Neural crest cell (in vitro differentiated cells): ENCODE data around the gene COL16A1. TPM values are rescaled to one million over a fixed set of nuclear protein-coding genes. Genes with fewer than 3 reads are reported as not detected.

ENCODE experiments used
- DNase-seq: peaks from one replicate; pipeline ENCODE4 v3.0.0; 2021; ENCODE audit warnings: low read depth, mixed read lengths, low spot score
- H3K27ac Mint-ChIP-seq: one replicate; pipeline ENCODE4 v1.8.0; 2021; ENCODE audit warnings: mild to moderate bottlenecking, mixed read lengths; ENCODE audit not compliant: unreplicated experiment
- H3K27me3 Mint-ChIP-seq: 2 replicates; pipeline ENCODE4 v1.8.0; 2021; ENCODE audit warnings: low read depth, mild to moderate bottlenecking, mixed read lengths
- H3K36me3 Mint-ChIP-seq: 2 replicates; pipeline ENCODE4 v1.8.0; 2021; ENCODE audit warnings: low read depth, mild to moderate bottlenecking, mixed read lengths
- H3K4me1 Mint-ChIP-seq: 2 replicates; pipeline ENCODE4 v1.8.0; 2021; ENCODE audit warnings: mixed read lengths
- H3K4me3 Mint-ChIP-seq: one replicate; pipeline ENCODE4 v1.8.0; 2021; ENCODE audit warnings: mild to moderate bottlenecking, mixed read lengths
- H3K9me3 Mint-ChIP-seq: 2 replicates; pipeline ENCODE4 v1.8.0; 2021; ENCODE audit warnings: mixed read lengths
- CTCF ChIP-seq: fragments of 200-600 bp; sonication (generic); conservative IDR thresholded peaks from 2 replicates; pipeline ENCODE4 v1.5.0; 2021; ENCODE audit warnings: antibody characterized with exemption, mild to moderate bottlenecking
- total RNA-seq: library from RNA; stranded (reverse); gene quantifications from 2 replicates; pipeline ENCODE4 v1.2.1, GENCODE V29; 2021

The COL16A1 gene
- total RNA-seq, 1 donor from 2014 or later: 0.72 TPM

GRCh38 chr1:31704271-31705079 lies 658 bp upstream of the COL16A1 start:
- no peaks in the 10 kb centered on the region for H3K9me3 Mint-ChIP-seq
- no peaks in the 10 kb centered on the region for H3K36me3 Mint-ChIP-seq
- peaks cover 53% of the 10 kb centered on the region for H3K27me3 Mint-ChIP-seq
- no peak for TF ChIP-seq CTCF
- H3K4me3 Mint-ChIP-seq: no peak overlapping the region
- H3K4me1 Mint-ChIP-seq: peaks cover 6% of the 10 kb centered on the region
- no peak overlapping the region for H3K27ac Mint-ChIP-seq
- no peak for DNase-seq

DNA sequence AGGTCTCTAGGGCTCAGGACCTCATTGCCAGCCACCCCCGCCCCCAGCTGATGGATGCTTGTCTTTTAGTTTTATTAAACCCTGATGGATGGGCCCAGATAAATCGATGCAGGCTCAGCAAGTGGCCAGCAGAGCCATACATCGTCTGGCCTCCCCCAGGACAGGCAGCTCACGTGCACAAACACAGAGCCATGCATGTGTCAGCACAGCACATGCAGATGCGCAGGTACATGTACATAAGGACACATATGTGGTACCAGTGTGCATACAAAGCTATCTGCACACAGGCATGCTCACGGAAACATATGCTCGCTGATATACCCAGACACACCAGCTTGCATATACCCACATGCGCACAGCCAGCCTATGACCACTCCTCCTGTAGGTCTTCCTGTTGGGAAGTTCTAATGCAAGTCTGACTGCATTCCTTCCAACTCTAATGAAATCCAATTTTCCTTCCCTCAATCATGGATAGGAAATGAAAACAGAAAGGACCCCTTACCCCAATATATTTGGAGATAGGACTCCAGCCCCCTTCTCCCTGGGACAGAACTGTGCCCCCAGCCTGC lies 897 bp downstream of the COL16A1 start:
- Mint-ChIP-seq H3K36me3 (no peaks in the 10 kb centered on the region), H3K4me1 (peaks cover 6% of the 10 kb centered on the region), H3K9me3 (no peaks in the 10 kb centered on the region), H3K27ac (no peak overlapping the region), H3K27me3 (peaks cover 42% of the 10 kb centered on the region), H3K4me3 (no peak overlapping the region)
- TF ChIP-seq CTCF: no peak
- DNase-seq: no peak

- Mint-ChIP-seq H3K4me1 (peaks cover 12% of the 10 kb centered on the region), H3K9me3 (no peaks in the 10 kb centered on the region), H3K27ac (peak overlapping the region; percentile 69), H3K36me3 (no peaks in the 10 kb centered on the region), H3K27me3 (peaks cover 30% of the 10 kb centered on the region), H3K4me3 (no peak overlapping the region)
- TF ChIP-seq CTCF: no peak
- no peak for DNase-seq
Observed at GRCh38 chr1:31701091-31701736, 2.6 kb downstream of the COL16A1 start.

GRCh38 chr1:31700468-31701090 lies 3.2 kb downstream of the COL16A1 start:
- no peaks in the 10 kb centered on the region for H3K36me3 Mint-ChIP-seq
- H3K9me3 Mint-ChIP-seq: no peaks in the 10 kb centered on the region
- DNase-seq: no peak
- no peak for TF ChIP-seq CTCF
- H3K27ac Mint-ChIP-seq: no peak overlapping the region
- no peak overlapping the region for H3K4me3 Mint-ChIP-seq
- H3K4me1 Mint-ChIP-seq: peaks cover 12% of the 10 kb centered on the region
- peaks cover 24% of the 10 kb centered on the region for H3K27me3 Mint-ChIP-seq

DNA sequence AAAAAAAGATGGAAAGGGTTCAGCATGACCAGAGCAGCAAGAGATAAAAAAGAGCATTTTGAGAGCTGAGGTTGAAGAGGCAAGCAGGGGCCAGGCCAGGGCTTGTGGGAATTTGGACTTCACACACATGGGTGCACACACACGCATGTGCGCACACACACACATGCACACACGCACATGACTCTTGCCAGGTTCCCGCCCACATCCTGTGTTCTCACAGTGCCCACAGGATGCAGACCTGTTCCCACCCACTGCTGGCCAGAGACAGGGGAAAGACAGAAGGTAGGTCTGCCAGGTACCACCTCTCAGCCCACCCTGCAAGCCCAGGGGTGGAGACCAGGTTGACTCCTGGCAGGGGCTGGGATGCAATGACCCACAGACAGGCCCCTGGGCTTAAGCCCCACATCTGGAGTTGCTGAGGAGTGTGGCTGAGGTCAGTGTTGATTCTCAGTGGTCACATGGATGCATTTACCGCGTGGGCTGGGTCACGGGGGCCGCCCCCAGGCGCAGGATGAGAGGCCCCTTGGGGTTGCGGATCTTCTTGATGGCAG lies 4.4 kb downstream of the COL16A1 start:
- Mint-ChIP-seq H3K4me3 (no peak overlapping the region), H3K27ac (peak overlapping the region; percentile 38), H3K27me3 (peaks cover 13% of the 10 kb centered on the region), H3K9me3 (no peaks in the 10 kb centered on the region), H3K4me1 (peaks cover 6% of the 10 kb centered on the region), H3K36me3 (no peaks in the 10 kb centered on the region)
- no peak for DNase-seq
- TF ChIP-seq CTCF: no peak
